NCI-H524 (cell line): ENCODE measurements around the gene NAIP.
"Not testable (repeated sequence)": the region's sequence is repeated elsewhere in the genome, so short reads cannot be mapped to it uniquely, and the experiment has no call there.

Source experiments
- DNase-seq, 2 experiments: peaks; one replicate each; lab custom pipeline; 2025; lab: John Stamatoyannopoulos, UW

NAIP gene, protein sequence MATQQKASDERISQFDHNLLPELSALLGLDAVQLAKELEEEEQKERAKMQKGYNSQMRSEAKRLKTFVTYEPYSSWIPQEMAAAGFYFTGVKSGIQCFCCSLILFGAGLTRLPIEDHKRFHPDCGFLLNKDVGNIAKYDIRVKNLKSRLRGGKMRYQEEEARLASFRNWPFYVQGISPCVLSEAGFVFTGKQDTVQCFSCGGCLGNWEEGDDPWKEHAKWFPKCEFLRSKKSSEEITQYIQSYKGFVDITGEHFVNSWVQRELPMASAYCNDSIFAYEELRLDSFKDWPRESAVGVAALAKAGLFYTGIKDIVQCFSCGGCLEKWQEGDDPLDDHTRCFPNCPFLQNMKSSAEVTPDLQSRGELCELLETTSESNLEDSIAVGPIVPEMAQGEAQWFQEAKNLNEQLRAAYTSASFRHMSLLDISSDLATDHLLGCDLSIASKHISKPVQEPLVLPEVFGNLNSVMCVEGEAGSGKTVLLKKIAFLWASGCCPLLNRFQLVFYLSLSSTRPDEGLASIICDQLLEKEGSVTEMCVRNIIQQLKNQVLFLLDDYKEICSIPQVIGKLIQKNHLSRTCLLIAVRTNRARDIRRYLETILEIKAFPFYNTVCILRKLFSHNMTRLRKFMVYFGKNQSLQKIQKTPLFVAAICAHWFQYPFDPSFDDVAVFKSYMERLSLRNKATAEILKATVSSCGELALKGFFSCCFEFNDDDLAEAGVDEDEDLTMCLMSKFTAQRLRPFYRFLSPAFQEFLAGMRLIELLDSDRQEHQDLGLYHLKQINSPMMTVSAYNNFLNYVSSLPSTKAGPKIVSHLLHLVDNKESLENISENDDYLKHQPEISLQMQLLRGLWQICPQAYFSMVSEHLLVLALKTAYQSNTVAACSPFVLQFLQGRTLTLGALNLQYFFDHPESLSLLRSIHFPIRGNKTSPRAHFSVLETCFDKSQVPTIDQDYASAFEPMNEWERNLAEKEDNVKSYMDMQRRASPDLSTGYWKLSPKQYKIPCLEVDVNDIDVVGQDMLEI (N-terminal part only)

DNA sequence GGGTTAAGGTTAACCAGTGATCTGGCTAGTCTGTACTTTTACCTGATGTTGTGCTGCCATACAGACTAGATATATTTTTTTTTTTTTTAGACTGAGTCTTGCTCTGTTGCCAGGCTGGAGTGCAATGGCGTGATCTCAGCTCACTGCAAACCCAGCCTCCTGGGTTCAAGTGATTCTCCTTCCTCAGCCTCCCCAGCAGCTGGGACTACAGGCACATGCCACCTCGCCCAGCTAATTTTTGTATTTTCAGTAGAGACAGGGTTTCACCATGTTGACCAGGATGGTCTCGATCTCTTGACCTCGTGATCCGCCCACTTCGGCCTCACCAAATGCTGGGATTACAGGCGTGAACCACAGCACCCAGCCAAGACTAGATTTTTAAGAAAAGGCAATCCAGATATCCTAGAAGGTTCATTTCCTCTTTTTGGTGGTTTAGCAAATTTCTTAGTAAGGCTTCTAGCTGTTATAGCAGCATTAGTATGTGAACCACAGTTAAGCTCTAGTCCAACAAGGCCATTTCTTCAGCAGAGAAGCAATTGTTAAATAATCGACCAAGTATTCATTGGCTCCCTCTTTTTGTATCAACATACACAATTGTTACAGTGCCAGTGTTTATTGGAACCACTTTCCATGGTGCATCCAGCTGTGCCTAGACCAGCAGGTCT is at the start of gene NAIP:
Gene NAIP (minus strand): TSS at position 51 of the 665 bp plus-strand sequence. CDS start 12,424 bp downstream, outside the sequence.
- not testable (repeated sequence) for DNase-seq

DNA sequence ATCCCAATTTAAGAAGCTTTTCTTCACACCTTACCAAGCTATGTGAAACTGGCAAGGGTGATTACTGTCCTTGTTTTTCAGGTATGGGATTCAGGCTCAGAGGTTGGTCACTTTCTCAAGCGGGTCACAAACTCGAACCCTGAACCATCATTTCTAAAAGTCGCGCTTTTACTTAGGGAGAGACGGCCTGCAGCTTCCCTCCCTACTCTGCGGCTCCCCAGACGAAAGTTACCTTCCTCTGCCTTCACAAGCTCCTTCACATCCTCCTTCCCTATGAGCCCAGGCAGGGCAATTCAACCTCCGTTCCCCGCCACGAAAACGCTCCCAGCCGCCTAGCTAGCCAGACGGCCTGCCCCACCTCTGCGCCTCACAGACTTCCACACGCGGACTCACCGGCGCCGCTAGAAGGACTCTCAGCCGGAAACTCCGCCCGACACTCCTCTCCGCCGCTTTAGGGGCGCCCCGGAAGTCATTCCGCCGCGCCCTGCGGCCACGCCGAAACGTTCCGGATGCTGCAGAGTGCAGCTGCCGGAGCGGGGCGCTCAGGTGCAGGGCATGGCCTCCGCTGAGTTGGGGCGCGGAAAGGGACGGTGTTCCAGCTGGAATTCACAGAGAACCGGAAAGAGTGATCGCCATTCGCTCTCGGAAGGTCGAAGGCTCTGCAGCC is 42.3 kb upstream of the NAIP start, which contains the start of gene GTF2H2:
Gene GTF2H2 (minus strand): TSS at position 415 of the 667 bp plus-strand sequence. CDS start 4,913 bp downstream, outside the sequence.
- DNase-seq, result not testable (repeated sequence)

DNA sequence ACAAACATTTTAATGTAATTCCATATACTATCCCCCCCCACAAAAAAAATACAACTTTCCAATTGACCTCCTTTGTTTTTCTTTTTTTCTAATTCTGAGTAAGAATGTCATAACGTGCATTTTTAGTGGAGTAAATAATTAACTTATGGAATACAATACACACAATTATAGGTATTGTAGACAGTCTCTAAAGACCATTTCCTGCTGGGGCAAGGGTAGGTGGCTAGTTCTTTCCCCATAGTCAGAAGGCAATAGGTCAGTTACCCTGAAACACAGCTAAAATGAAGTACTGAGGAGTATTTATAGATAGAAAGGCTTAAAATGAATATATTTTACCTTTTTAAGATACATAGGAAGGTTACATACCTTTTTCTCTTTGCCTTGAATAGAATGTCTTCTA is 36.2 kb upstream of the NAIP start:
- DNase-seq, result not testable (repeated sequence)

DNA sequence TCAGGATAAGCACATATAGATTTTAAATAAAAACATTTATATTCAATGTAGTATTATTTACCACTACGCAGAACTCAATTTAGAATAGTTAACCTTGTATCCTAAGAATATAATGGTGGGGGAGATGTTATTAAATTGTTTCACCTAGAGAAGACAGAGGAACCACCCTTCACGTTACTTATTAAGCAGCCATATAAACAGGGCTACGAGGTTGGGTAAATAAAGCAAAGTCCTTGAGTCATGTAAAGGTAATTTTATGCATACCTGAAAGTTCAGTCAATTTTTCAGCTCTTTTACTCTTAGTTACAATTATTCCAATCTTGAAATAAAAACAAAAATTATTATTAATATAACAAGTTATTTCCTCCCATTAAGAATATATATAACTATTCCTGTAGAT is 34.3 kb upstream of the NAIP start:
- DNase-seq, result not testable (repeated sequence)

DNA sequence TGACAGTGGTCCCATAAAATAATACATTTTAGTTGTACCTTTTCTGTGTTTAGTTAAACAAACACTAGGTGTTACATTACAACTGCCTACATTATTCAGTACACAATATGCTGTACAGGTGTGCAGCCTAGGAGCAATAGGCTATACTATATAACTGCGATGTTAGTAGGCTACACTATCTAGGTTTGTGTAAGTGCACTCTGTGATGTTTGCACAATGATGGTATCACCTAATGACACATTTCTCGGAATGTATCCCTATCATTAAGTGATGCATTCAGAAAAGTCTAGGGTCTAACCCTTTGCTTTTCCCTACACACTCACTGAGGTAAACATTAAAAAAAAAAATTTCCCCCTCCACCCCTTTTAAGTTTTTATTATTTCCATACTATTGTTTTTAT is 19.7 kb upstream of the NAIP start:
- DNase-seq, result not testable (repeated sequence)

DNA sequence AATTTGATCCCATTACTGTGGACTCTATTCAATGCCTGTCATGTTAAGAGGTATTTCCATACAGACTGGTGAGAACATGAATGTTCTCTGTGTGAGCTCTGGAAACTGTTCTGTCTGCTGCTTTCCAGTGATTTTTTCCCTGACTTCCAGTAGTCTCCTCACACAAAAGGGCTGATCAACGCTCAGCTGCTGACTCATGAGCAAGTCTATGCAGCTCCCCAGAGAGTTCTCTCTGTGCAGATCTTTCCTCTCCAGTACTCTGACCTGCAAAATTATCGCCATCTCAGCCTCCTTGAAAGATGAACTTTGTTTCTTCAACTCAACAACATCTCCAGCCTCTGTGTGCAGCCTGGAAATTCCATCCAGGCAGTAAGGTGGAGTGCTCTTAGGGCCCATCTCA is 19.0 kb upstream of the NAIP start:
- DNase-seq, result not testable (repeated sequence)

DNA sequence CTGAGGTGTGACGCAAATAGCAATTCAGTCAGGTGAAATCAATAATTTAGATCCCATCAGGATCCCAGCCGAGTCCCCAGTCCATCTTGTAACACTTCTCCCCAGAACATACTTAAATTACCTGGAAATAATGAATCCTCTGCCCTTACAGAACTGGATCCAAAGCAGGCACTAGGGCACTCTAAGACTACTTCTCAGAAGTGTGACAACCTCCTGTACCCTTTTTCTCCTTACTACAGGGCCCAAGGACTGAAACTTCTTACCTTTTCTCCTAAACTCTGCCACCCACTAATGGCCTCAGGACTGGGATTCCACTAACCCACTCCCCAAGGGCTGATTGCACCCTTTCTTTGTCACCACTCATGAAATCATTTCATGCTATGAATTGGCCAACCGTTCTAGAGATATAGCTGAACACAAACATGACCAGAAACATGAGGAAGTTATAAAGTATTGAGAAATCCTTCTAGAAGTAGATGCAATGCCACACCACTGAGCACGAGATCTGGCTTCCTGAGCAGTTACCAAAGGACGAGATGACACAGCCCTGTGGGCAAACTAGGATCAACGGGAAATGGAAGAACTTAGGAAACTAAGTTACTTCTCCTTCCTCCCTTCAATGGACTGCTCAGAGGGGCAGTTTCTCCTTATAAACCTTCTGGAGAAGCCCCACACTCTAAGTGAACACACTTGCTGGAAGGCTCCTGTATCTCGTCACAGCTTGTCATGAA is 6.1 kb upstream of the NAIP start:
- not testable (repeated sequence) for DNase-seq

DNA sequence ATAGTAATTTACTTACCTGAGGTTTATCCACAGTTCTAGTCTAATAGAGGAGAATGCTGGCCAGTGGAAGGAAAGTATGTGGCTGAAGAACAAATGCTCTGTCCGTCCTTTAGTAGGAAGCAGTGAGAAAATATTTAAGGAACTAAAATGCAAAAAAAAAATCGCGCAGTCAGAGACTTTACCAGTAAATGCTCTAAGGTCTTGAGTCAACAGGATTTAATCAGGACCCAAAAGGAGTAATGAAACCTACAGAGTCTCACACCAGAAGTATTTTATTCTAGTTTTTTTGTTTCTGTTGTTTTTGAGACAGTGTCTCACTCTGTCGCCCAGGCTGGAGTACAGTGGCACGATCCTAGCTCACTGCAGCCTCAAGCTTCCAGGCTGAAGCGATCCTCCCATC is 4.5 kb downstream of the NAIP start:
- DNase-seq, result not testable (repeated sequence)

DNA sequence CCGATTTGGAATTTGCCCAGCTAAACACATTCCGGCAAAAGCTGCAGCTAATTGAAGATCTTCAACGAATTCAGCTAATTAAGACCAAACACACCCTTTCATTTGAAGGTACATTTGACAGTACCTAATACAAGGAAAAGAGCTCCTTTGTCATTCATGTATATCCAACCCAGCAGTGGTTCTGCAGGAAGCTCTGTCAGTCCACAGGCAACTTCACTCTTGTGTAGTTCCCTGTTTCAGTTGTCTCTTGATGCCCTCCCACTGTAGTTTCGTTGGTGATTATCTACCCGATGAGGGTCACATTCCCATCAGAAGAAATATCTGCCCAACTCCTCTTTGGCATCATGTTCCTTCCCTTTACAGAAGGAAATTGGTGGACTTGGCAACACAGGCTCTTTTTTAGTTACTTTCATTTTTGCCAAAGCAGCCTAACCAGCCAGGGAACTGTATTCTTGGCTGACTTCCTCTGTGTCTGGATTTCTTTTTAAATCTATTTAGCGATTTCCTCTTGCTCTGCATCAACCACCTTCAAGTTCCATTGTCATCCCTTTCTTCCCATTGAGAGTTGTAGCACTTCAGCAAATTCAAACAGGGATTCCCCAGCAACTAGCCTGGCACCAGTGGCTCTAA is 6.6 kb downstream of the NAIP start:
- not testable (repeated sequence) for DNase-seq

DNA sequence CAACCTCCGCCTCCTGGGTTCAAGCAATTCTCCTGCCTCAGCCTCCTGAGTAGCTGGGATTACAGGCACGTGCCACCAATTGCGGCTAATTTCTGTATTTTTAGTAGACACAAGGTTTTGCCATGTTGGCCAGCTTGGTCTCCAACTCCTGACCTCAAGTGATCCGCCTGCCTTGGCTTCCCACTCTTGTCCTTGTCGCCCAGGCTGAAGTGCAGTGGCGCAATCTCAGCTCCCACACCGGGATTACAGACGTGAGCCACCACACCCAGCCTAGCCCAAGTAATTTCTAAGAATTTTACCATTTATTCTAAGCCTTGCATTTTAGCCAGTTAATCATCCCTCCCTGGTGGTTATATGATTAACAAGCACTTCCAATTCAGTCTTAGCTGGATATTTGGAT is 11.0 kb downstream of the NAIP start:
- DNase-seq, result no peak

DNA sequence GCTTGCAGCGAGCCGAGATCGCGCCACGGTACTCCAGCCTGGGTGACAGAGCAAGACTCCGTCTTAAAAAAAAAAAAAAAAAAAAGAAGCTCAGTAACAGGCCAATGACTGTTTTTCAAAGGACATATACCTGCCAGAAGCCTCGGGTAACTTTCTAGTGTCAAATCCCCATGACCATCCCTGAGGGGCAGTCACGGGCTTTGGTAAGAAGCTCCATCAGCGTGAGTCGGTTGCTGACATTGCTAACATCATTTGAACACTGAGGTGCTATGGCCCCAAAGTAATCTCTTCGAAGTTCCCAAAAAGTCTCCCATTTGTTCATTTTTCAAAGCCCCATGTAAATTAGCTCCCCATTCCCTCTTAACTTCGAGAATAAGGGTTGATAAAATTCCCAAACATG is 11.6 kb downstream of the NAIP start:
- DNase-seq, result no peak

DNA sequence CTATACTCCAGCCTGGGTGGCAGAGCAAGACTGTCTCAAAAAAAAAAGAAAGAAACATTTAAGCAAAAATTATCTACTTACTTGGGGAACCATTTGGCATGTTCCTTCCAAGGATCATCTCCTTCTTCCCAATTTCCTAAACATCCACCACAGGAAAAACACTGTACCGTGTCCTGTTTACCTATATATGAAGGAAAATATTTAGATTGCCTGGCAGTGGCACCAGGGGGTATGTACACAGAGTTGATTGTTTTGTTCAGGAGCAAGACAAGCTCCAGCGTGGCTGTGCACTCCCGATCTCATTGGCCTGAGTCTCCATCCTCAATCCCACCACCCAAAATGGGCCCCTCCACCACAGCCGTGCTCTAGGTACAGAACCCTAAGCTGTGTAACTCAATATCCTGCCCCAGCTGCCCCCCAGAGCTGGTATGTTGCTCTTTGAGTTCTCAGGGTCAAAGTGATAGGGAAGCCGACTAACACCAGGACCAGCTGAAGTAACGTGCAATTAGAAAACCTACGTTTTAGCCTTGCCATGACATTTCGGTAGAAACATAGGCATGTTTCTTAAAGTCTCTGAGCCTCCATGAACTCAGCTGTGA is 13.8 kb downstream of the NAIP start:
- DNase-seq, result no peak

DNA sequence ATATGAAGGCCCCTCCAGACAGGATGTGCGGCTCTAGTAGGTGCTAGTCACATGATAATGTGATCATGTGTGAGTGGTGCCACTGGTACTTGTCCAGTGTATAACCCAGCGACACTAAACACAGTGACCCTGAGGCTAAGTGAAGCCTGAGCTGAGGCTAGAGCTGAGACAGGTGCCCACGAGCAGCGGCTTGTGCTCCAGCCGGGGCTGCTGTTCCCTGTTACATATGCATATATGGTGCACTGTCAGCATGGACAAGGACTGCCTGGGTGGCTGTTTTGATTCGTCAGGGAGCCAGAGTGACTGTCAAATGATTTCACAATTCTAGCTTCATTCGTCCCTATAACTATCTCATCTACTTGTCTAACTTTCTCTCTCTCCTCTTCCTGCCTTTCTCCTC is 18.2 kb downstream of the NAIP start:
- not testable (repeated sequence) for DNase-seq

DNA sequence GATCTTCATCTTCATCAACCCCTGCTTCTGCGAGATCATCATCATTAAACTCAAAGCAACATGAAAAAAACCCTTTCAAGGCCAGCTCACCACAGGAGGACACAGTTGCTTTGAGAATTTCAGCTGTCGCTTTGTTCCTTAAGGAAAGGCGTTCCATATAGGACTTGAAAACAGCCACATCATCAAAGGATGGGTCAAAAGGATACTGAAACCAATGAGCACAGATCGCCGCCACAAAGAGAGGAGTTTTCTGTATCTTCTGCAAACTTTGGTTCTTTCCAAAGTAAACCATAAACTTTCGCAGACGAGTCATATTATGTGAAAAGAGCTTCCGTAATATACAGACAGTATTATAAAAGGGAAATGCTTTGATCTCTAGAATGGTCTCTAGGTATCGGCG is 40.3 kb downstream of the NAIP start:
- DNase-seq, result not testable (repeated sequence)

DNA sequence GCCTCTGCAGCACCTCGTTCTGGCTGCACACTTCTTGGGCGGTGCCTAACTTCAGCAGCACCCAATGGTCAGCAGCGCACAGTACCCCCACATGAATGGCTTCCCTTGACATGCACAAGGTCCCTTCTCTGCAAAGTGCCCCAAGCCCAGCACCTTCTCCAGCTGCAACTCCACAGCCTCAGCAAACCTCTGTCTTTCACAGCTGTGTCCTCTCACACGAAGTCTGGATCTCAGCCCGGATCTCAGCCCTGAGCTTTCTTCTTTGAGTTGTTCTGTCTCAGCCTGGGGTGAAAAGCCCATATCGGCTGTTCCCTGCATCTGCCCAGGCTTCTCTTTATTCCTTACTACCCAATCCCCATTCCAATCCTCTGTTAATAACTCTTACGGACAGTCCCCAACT is 57.9 kb downstream of the NAIP start:
- not testable (repeated sequence) for DNase-seq

DNA sequence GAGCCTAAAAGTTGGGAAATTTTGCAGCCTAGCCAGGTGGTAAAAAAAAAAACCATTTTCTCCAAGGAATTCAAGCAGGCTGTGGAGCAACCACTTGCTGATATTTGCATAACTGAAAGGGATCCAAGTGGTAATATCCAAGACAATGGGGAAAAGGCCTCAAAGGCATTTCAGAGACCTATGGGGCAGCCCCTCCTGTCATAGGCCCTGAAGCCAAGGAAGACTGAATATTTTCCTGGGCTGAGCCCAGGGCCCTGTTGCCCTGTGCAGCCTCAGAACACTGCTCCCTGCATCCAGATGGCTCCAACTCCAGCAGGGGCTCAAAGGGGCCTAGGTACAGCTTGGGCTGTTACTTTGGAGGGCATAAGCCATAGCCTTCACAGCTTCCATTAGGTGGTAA is 60.6 kb downstream of the NAIP start:
- DNase-seq, result not testable (repeated sequence)

DNA sequence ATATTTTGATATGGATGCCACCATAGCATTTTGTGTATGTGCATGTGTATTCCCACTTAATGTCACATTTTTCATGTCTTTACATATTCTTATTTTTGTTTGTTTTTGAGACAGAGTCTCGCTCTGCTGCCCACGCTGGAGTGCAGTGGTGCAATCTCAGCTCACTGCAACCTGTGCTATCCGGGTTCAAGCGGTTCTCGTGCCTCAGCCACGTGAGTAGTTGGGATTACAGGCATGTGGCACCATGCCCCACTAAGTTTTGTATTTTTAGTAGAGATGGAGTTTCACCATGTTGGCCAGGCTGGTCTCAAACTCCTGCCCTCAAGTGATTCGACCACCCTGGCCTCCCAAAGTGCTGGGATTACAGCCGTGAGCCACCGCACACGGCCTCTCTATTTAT is 72.1 kb downstream of the NAIP start:
- not testable (repeated sequence) for DNase-seq

DNA sequence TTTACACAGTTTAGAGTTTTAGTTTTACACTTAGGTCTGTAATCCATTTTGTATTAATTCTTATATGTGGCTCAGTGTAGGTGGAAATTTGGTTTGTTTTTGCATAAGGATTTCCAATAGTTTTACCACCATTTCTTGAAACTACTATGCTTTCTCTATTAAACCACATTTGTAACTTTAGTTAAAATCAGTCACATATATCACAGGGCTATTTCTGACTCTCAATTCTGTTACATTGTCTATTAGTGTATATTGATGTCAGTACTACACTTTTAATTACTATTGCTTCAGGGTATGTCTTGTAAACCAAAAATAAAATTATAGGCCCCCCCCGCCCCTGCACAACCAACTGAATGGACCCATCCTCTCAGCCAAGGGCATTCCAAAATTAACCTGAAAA is 92.6 kb downstream of the NAIP start:
- DNase-seq, result not testable (repeated sequence)

DNA sequence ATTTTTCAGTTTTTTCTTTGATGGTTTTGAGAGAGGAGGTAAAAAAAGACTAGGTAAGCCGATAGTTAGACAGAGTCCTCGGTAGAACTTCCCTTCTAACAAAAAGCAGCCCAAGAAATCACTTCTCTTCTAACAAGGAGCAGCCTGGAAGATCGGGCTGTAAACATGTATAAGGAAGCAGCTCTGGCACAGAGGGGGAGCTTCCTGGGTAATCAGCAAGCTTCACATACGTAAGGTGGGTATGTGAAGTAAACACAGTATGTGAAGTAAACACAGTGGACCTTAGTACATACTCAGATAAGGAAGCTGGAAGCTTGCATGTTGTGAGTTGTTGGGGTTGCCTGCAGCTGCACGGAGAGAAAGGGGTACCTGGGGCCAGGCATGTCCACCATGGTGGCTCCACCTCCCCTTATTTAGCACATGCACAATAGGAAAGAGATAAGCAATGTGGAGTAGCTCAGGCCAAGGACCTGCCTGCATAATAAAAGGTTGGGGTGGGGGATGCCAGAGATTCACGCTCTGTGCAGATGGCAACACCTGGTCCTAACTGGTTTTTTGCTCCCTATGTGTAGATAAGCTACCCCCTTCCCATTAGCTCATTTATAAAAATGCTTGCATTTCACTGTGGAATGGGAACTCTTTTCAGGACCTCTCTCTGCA is 93.3 kb downstream of the NAIP start:
- not testable (repeated sequence) for DNase-seq
